BE2C (cell line): ENCODE measurements around the gene CSNK1G2.

Experiments
- DNase-seq: peaks from one replicate; pipeline ENCODE4 v3.0.0-alpha.2; 2020
- H3K27me3 ChIP-seq: fragments of 250-450 bp; sonication (Bioruptor Pico); 2 replicates; pipeline ENCODE4 v1.5.1; 2020; ENCODE audit warnings: mild to moderate bottlenecking
- H3K36me3 ChIP-seq: fragments of 250-450 bp; sonication (Bioruptor Pico); 2 replicates; pipeline ENCODE4 v1.5.1; 2020; ENCODE audit warnings: mild to moderate bottlenecking
- H3K4me1 ChIP-seq: fragments of 250-450 bp; sonication (Bioruptor Pico); 2 replicates; pipeline ENCODE4 v1.5.1; 2020
- H3K4me3 ChIP-seq: 2 replicates; pipeline ENCODE4 v1.5.1; 2011; ENCODE audit warnings: low read depth, low read length
- H3K9me3 ChIP-seq: fragments of 250-450 bp; sonication (Bioruptor Pico); 2 replicates; pipeline ENCODE4 v1.5.1; 2020
- CTCF ChIP-seq: IDR thresholded peaks from 2 replicates; pipeline ENCODE4 v1.5.1; 2012; ENCODE audit warnings: mild to moderate bottlenecking, low read depth, low read length

CSNK1G2 gene

DNA sequence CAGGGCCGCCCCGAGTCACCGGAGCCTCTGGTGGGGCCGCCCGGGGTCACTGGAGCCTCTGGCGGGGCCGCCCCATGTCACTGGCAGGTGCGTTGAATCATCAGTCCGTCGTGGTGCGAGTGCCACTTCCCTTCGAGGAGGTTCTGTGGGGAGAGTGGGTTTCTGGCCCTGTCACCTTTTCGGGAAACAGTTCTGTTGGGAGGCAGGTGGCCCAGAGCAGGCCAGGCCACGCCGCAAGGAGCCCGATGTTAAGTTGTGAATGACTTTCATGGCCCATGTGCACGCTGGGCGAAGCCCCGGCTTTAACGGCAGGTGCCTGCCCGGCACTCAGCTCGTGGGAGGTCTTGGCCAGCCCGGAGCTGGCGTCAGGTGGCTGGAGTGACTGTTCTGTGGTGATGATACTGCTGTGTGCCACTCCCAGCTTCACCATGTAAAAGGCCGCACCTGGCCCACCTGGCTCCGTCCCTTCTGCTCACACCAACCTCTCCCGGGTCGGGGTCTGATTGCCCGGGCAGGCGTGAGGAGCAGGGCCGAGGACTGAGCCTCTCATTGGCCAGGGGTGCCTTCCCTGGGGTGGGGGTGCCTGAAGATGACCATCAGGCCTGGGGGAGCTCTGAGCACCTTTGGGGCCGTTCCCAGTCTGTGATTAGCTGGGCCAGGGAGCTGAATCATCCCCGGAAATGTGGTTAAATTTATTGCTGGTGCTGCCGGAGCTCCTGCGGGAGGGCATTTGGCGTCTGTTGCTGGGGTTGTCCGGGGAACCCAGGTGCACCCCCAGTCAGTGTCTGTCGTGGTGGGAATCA, 29.2 kb downstream of the CSNK1G2 start:
- TF ChIP-seq CTCF, result no peak

GRCh38 chr19:1970806-1971502, 30.0 kb downstream of the CSNK1G2 start:
- DNase-seq, result no peak
- Histone ChIP-seq H3K9me3 (no peaks in the 10 kb centered on the region), H3K36me3 (peaks cover 35% of the 10 kb centered on the region), H3K4me3 (no peak overlapping the region), H3K4me1 (no peaks in the 10 kb centered on the region), H3K27me3 (no peaks in the 10 kb centered on the region)
- no peak for TF ChIP-seq CTCF

More for the DNA sequence above, 29.2 kb downstream of the CSNK1G2 start:
- no peaks in the 10 kb centered on the region for H3K9me3 ChIP-seq
- H3K4me3 ChIP-seq, result no peak overlapping the region
- H3K4me1 ChIP-seq, result no peaks in the 10 kb centered on the region
- H3K27me3 ChIP-seq, result no peaks in the 10 kb centered on the region
- DNase-seq, result no peak
- peaks cover 27% of the 10 kb centered on the region for H3K36me3 ChIP-seq

GRCh38 chr19:1974381-1975161, 33.6 kb downstream of the CSNK1G2 start:
- no peak for TF ChIP-seq CTCF
- H3K4me1 ChIP-seq, result no peaks in the 10 kb centered on the region
- peaks cover 32% of the 10 kb centered on the region for H3K36me3 ChIP-seq
- DNase-seq, result no peak
- H3K9me3 ChIP-seq, result no peaks in the 10 kb centered on the region
- H3K27me3 ChIP-seq, result no peaks in the 10 kb centered on the region
- H3K4me3 ChIP-seq, result no peak overlapping the region

GRCh38 chr19:1975162-1975480, 34.1 kb downstream of the CSNK1G2 start:
- TF ChIP-seq CTCF, result no peak
- H3K9me3 ChIP-seq, result no peaks in the 10 kb centered on the region
- H3K27me3 ChIP-seq, result no peaks in the 10 kb centered on the region
- no peak for DNase-seq
- peaks cover 32% of the 10 kb centered on the region for H3K36me3 ChIP-seq
- no peaks in the 10 kb centered on the region for H3K4me1 ChIP-seq
- H3K4me3 ChIP-seq, result no peak overlapping the region

DNA sequence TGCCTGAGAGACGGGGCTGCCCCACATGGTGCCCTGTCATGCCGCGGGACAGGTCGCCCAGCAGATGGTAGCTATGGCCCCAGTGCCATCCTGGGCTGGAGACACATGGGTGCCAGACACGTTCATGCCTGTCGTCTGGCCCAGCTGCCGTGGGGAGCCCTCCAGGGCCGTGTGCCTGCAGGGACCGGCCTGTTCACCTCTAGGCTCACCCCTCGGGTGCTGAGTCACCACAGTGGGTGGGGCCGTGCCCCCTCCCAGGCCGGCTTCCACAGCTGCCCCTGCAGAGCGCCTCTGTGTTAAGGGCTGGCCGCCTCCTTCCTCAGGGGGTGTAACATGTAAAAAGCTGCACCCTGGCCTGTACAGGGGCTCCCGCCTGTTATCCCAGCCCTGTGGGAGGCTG, 36.1 kb downstream of the CSNK1G2 start:
- no peak for TF ChIP-seq CTCF
- no peaks in the 10 kb centered on the region for H3K9me3 ChIP-seq
- peaks cover 39% of the 10 kb centered on the region for H3K36me3 ChIP-seq
- no peaks in the 10 kb centered on the region for H3K4me1 ChIP-seq
- no peaks in the 10 kb centered on the region for H3K27me3 ChIP-seq
- no peak overlapping the region for H3K4me3 ChIP-seq
- no peak for DNase-seq
